ENCODE results near the gene VPS9D1.
A peak's percentile ranks its signal among the peaks of the same experiment; 100 is the strongest.
"Not testable (repeated sequence)": the region's sequence is repeated elsewhere in the genome, so short reads cannot be mapped to it uniquely, and the experiment has no call there.

The VPS9D1 gene

DNA sequence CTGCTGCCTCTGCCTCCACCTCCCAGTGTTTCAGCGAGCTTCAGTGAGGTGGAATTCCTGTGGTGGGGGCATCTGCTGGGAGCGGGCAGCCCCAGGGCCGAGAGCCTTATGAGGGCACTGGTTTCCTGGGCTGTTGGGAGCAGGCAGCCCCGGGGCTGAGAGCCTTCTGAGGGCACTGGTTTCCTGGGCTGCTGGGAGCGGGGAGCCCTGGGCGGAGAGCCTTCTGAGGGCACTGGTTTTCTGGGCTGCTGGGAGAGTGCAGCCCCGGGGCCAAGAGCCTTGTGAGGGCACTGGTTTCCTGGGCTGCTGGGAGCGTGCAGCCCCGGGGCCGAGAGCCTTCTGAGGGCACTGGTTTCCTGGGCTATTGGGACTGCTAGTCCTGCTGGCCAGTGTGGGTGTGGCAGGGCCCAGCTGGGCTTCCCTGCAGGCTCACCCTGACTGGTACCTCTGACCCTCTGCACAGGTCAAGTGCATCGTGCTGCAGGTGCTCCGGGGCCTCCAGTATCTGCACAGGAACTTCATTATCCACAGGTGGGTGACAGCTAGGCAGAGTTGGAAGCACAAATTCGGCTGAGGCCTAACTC, 28.6 kb downstream of the VPS9D1 start:
- DNase-seq: no peak

DNA sequence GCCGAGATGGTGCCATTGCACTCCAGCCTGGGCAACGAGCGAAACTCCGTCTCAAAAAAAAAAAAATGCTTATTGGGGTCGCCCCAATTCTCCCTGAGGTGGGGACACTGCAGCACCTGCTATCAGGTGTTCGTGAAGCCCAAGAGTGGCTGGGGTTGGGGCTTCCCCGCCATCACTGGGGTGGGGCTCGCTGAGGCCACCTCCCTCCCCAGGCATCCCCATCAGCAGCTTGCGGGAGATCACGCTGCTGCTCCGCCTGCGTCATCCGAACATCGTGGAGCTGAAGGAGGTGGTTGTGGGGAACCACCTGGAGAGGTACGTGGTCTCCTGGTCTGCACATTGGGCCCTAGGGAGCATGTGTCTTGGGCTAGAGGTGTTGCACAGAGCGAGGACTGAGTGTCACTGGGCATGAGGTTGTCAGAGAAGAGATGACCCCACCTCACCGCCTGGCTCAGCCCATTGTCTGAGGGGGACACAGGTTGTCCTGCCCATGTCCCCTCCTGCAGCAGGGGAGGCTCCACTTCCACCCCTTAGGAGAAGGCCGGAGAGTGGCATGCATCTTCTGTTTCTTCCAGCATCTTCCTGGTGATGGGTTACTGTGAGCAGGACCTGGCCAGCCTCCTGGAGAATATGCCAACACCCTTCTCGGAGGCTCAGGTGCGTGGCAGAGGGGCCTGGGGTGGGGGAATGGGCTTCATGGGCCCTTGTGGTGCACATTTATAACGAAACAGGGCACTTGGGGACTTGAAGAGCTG, 29.3 kb downstream of the VPS9D1 start:
- no peak for DNase-seq

DNA sequence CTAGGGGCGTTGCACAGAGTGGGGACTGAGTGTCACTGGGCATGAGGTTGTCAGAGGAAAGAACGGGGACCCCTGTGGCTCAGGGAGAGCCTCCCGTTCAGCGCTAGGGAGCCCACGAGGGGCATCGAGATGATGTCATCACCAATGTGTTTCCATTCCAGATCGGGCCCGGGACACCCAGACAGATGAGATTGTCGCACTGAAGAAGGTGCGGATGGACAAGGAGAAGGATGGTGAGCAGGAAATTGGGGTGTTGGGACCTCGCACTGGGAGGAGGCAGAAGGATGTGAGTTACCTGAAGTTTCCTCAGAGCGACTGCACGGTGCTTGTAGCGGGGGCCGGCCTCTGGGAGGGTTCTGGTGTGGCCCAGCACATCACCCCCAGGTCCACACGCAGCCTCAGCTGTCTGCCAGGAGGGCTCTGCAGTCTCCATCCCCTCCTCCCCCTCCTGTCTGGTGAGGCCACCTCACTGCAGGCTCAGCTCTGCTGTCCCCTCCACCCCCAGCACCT, 30.3 kb downstream of the VPS9D1 start:
- DNase-seq: no peak

DNA sequence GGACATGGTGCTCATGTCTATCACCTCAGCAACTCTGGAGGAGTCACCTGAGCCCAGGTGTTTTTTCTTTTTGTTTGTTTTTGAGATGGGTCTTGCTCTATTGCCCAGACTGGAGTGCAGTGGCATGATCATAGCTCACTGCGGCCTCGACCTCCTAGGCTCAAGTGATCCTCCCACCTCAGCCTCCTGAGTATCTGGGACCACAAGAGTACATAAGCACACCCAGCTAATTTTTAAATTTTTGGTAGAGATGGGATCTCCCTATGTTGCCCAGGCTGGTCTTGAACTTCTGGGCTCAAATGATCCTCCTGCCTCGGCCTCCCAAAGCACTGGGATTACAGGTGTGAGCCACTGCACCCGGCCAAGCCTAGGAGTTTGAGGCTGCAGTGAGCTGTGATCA, 31.1 kb downstream of the VPS9D1 start:
- DNase-seq: not testable (repeated sequence)

DNA sequence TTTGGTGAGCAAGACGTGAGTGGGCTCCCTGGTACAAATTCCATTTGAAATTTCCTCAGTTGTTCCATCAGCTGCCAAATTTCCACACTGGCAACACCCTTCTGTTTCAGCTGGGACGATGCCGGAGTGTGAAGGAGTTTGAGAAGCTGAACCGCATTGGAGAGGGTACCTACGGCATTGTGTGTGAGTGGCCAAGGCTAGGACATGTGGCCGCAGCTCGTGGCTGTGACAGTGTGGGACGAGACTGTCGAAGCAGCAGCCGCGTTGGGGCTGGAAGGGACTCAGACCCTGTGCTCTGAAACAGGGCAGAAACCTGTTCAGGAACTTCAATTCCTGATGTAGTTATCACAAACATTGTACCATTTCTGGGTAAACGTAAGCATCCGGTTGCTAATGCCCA, 31.6 kb downstream of the VPS9D1 start:
- no peak for DNase-seq

DNA sequence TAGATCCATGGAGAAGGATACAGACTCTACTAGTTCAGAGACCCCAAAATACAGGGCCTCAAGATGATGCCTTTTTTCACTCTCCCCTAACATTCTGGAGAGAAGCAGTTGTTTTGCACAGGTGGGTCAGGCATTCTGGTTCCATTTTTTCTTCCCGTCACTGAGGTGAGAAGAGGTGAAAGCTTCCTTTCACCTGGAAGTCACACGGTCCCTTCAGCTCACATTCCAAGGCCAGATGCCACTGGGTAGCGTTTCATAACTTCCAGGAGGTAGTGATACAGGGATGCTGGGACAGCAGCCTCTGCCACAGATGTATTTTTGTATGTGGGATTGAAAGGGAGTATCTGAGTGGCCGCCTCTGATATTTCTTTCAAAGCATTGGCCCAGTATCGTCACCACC, 32.3 kb downstream of the VPS9D1 start:
- DNase-seq: no peak

DNA sequence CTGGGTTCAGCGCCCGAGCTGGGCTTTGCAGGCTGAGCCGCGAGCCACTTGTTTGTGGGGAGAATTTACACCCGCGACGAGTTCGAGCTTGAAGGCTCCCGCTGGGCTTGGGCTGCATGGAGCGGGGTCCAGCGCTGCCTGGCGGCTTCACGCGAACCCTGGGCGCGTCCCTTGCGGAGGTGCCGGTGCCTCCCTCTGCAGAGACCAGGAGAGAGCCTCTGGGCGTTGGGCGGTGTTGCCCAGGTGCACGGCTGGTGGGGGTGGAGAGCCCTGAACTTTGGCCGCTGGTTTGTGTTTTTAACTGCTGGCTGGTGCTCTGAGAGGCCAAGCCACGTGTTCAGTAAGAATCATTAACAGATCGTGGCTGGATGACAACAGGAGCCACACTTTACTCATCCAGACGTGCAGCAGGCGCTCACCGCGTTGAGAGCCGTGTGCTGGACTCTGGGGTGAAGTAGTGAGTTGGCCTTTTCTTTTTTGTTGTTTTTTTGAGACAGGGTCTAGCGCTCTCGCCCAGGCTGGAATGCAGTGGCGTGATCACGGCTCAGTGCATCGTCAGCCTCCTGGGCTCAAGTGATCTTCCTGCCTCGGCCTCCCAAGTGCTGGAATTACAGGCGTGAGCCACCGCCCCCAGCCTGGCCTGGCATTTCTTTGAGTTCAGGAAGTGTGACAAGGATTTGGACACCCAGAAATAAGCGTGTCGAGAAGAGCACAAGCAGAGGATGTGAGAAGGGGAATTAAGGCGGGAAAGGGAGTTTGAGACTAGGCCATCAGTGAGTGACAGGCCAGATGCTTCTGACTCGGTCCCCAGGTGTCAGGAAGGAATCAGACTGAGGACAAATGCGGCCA, 33.4 kb downstream of the VPS9D1 start:
- no peak for DNase-seq

DNA sequence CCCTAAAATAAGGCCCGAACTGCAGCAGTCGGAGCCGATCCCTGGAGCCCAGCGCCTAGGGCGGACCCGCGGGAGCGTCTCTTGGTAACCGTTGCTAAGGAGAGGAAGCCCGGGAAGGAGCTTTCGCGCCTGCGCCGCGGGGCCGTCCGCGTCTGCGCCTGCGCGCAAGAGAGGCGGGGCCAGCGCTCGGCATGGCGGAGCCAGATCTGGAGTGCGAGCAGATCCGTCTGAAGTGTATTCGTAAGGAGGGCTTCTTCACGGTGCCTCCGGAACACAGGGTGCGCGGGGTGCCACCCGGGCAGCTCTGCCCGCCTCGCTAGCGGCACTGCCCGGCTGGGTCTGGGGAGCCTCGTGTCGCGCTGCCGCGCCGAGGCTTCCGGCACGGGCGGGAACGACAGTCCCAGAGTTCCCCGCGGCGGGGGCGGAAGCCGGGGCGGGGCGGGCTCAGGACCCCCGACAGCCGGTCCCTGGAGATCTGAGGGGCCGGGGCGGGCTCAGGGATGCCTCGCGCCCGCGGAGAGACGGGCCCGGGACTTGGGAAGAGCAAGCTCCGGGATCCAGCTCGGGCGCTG, 34.1 kb downstream of the VPS9D1 start, which contains the start of gene CDK10:
Gene CDK10, plus strand, starts transcription at position 170 of the 572 bp plus-strand sequence. Its CDS starts 22 bp downstream, at position 192.
- peak; percentile 84 for DNase-seq

DNA sequence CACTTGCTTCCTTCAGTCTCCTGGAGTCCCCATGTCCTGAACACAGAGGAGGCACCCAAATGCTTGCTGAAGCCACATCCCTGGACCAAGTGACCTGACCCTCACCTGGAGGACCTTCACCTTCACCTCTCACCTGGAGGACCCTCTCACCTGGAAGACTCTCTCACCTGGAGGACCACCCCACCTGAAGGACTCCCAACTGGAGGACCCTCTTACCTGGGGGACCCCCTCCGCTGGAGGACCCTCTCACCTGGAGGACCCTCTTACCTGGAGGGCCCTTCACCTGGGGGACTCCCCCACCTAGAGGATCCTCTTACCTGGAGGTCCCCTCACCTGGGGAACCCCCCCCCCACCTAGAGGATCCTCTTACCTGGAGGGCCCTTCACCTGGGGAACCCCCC, 34.8 kb downstream of the VPS9D1 start:
- DNase-seq: no peak

DNA sequence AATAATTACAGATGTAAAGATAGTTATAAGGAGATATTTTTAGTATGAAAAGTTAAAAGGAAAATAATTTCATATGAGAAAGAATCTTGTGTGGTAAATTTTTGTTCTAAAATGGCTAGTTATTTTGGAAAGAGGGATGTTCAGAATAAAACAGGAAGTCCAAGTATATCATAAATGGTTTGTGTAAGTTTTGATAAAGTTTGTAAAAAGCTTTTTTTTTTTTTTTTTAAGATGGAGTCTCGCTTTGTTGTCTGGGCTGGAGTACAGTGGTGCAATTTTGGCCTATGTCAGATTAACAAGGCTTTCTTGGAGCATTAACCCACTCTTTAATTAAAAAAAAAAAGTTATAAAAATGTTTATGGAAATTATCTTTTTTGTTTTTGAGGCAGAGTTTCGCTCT, 42.4 kb downstream of the VPS9D1 start:
- DNase-seq: no peak

DNA sequence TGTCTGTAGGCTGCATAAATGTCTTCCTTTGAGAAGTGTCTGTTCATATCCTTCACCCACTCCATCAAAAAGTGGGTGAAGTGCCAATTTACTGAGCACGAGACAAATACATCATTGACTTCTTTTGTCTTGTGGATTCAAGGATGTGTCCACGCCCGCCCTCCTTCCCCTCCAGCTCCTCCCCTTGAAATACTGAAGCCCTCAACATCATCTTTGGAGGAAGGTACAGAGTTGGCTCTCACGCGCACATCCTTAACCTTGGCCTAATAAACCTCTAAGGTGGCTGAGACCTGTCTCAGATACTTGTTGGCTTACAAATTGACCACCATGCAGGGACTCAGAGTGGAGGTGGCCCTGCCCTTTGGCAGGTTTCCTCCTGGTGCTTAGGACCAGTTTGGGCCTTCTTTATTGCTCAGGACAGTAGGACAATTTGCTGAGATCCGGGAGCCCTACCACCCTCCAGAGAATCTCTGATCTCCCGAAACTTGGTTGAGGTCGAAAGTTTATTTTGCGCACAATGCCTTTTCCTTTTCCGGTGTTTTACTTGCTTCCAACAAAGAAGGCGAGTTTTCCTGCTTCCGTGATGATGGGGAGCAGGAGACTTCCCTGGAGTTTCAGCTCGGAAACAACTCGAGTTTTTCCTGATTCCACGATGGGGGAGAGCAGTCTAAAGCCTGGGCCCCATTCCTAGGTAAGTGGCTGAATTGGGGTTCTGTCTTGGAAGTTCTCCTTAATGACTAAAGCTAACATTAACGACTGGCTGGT, 48.3 kb downstream of the VPS9D1 start:
- DNase-seq: no peak

DNA sequence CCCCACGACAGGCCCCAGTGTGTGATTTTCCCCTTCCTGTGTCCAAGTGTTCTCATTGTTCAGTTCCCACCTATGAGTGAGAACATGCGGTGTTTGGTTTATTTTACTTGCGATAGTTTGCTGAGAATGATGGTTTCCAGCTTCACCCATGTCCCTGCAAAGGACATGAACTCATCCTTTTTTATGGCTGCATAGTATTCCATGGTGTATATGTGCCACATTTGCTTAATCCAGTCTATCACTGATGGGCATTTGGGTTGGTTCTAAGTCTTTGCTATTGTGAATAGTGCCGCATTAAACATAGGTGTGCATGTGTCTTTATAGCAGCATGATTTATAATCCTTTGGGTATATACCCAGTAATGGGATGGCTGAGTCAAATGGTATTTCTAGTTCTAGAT, 49.1 kb downstream of the VPS9D1 start:
- DNase-seq: not testable (repeated sequence)

DNA sequence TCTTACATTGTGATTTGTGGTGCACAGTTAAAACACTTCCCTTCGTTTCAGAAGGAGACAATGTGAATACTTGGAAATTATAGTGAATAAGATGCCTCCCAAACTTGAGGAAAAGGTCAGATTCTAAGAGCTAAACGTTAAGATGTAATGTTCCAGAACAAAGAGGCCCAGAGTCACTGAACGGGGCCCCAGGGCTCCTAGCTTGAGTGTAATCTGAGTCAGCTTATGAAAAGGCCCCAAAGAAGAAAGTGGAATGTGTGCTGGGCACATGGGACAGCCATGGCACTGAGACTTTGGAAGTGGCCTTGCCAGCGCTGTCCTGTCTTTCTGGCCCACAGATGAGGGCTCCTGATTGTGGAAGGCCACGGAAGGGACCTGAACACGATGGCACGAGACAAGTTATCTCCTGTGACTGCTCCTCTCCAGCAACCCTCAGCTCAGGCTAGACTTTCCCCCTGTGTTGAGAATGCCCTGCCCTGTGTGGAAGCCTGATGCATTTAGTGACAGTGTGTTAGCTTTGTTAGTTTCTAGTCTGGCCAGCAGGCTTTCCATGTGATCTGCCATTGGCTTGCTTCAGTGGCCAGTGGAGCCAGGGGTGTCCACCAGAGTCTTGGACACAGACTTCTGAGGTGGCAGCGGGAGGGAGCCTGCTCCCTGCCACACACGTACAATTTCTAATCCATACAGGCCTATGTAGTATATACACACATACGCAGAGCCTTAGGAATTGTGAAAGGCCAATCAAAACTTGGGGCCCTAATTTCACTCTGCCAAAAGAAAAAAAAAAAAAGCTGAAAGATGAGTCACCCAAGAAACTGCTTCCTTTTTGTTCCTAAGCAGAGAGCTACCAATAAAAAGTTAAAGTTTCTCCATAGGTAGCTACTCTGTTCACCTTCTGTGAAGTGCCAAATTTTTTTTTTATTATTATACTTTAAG, 49.9 kb downstream of the VPS9D1 start:
- DNase-seq: no peak

DNA sequence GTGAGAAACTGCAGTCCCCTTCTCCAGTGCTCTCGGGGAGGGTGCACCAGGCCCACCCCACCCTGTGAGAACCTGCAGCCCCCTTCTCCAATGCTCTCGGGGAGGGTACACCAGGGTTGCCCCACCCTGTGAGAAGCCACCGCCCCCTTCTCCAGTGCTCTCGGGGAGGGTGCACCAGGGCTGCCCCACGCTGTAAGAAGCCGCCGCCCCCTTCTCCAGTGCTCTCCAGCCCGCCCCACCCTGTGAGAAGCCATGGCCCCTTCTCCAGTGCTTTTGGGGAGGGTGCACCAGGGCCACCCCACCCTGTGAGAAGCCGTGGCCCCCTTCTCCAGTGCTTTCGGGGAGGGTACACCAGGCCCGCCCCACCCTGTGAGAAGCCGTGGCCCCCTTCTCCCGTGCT, 50.9 kb downstream of the VPS9D1 start:
- DNase-seq: no peak

DNA sequence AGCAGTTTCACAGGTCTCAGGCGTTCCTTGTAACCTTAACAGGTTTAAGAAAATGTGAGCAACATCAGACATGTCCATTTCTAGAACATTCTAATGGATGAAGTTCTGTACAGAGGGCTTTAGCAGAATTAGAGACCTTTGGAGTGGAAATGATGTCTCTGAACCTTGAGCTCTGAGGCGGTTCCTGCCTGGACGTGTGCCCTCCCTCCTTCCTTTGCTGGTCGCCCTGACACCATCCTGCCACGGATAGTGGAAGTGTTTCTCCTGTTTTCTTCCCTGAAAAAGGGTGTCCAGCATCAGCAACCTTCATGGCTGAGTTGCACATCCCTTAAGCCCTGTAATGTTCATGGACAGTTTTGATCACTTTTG, 51.9 kb downstream of the VPS9D1 start:
- DNase-seq: no peak

DNA sequence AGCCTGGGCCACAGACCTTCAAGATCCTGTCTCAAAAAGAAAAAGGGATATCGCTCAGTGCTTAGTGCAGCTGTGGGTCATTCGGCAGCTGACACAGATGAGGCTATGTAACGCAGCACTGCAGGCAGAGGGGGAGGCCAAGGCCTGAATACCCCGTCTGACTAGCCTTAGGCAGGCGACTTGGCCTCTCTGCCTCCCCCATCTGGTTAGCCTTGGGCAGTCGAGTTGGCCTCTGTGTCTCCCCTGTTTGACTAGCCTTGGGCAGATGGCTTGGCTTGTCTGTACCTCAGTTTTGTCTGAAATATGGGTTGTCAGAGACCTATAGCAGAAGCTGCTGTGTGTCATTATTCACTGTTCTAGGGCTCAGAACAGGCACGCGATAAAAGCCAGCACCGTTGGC, 53.1 kb downstream of the VPS9D1 start:
- no peak for DNase-seq

DNA sequence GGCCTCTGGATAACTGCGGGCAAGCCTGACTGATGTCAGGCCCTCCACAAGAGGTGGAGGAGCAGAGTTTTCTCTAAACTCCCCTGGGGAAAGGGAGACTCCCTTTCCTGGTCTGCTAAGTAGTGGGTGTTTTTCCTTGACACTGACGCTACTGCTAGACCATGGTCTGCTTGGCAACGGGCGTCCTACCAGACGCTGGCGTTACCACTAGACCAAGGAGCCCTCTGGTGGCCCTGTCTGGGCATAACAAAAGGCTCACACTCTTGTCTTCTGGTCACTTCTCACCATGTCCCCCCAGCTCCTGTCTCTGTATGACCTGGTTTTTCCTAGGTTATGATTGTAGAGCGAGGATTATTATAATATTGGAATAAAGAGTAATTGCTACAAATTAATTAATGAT, 53.7 kb downstream of the VPS9D1 start:
- not testable (repeated sequence) for DNase-seq

DNA sequence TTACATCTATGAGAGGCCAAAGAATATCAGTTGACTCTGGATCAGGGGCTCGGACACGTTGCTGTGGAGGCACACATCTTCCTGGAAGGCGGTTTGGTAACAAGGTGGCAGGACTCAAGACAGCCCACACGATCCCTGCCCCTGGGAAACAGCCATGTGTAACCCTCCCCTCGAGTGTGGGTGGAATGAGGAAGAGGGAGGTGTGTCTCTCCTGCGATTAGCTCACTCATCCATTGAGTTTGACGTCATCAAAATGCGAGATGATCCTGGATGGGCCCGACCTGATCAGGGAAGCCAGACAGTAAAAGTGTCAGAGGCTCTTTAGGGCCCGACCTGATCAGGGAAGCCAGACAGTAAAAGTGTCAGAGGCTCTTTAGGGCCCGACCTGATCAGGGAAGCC, 56.5 kb downstream of the VPS9D1 start:
- DNase-seq: not testable (repeated sequence)

DNA sequence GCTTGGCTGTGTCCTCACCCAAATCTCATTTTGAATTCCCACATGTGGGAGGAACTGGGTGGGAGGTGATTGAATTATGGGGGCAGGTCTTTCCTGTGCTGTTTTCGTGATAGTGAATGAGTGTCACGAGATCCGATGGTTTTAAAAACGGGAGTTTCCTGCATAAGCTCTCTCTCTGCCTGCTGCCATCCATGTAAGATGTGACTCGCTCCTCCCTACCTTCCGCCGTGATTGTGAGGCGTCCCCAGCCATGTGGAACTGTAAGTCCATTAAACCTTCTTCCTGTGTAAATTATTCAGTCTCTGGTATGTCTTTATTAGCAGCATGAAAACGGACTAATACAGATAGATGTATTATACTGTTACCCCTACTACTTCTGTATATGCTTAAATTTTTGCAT, 59.5 kb downstream of the VPS9D1 start:
- no peak for DNase-seq

DNA sequence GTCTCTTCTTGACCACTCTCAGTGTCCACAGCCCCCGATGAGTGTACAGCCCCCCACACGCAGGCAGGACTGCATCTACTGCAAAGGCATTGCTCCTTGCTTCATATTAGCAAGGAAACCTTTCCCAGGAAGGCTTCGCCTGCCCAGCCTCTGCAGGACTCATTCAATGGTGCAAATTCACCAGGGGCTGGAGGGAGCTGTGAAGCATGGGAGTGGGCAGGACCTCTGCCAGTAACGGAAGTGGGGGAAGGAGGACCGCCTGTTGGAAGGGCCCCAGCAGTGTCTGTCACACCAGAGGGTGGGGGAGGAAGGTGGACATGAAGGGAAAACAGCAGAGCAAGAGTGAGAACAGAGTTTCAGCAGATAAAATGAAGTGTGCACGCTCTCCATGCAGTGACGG, 60.6 kb downstream of the VPS9D1 start:
- DNase-seq: no peak

DNA sequence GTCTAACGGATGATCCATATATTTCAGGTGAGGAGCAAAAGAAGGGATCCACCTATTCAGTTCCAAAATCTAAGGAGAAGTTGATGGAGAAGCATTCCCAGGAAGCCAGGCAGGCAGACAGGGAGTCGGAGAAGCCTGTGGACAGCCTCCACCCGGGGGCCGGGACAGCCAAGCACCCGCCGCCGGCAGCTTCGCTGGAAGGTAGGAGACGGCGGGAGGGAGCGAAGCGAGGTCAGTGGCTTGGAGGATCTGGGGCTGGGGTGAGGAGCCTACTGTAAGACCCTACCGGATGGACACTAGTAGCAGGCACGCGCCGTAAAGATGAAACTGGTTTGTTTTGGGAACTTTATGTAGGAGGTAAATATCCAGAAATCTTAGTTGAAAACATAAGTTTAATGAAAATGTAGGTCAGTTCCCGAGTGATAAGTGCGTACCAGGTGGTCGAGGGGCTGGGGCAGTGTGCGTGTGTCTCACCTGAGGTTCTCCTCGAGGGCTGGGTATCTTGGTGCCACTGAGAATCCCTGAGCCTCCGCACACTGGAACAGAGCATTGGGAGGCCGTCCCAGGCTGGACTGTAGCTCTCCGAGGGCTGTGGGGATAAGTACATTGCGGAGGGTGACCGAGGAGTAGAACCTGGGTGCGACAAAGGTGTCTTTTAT, 62.3 kb downstream of the VPS9D1 start:
- DNase-seq: no peak
